ENCODE results near the gene TCIRG1. TPM values are rescaled to one million over a fixed set of nuclear protein-coding genes. Genes with fewer than 3 reads are reported as not detected.
A peak's percentile ranks its signal among the peaks of the same experiment; 100 is the strongest.

TCIRG1 gene
- total RNA-seq, 4 donors from 2014 or later: 260 to 697 (median 380) TPM

DNA sequence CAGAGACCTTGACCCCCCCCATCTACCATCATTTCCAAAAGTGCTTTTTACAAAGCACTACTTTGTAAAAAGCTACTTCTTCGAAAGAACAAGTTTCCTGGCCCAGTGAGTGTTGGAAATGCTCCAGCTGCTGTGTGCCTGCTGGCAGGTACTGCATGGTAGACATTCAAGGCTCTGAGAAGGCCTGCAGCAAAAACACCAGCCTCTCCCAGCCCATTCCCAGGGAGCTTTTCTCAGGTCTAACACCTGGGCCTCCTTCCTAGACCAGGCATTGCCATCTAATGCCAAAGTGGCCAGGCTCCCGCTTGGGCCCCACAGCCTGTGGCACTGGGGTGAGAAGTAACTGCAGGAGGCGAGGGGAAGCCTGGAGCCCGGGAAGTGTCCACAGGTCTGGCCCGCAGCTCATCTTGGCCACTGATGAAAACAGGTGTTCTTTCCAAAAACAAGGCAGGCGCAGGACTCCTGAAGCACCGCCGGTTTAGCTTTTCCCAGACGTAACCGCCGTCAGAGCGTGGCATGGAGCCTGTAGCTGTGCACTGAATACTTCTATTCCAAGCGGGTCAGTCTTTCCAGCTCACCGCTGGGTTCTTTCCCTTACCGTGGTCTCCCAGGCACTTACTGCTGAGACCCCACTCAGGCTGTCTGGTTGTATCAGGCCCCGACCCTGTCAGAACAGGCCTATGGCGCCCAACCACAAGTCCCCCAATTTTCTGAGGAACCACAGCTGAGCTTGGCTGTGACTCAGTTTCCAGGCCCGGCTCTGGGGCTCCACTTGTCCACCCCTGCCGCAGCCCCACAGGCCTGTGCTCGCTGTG, 1.2 kb upstream of the TCIRG1 start:
- Histone ChIP-seq H3K4me1 (peaks cover 17 to 50% (median 34%) of the 10 kb centered on the region in 4 donors), H3K27ac (peak overlapping the region; percentile 86 to 93 (median 90)), H3K36me3 (no peaks in the 10 kb centered on the region), H3K27me3 (no peaks in the 10 kb centered on the region), H3K4me3 (no peak overlapping the region), H3K9me3 (no peaks in the 10 kb centered on the region)
- 86% methylated on average over 18 of the region's 20 CpGs; no CpG with 5 or more reads in 1 of the 2 donors for WGBS, 2 donors (ENCODE audit: low coverage in 1 of 2)
- in situ Hi-C loops (cut with MboI; ENCODE audit: low pct_ligation_motif_present in 1 of 4, low pct_unique_long_range_greater_than_20kb in 1 of 4, low sequenced_read_pairs in 3 of 4) (no loop called here), intact Hi-C loops (cut with DNase I; ENCODE audit: low total_unique reads) (loop anchor here (10.0 kb wide), 1 partner anchor 87 kb away; the partner anchor contains the start of gene CHKA)
- TF ChIP-seq POLR2A (IDR thresholded peaks at IDR 0.05): no peak
- TF ChIP-seq EP300 (IDR thresholded peaks at IDR 0.05; ENCODE audit: low read depth): no peak
- TF ChIP-seq CTCF (IDR thresholded peaks at IDR 0.05): no peak
- TF ChIP-seq POLR2AphosphoS5 (IDR thresholded peaks at IDR 0.05): no peak
- no peak for DNase-seq

GRCh38 chr11:68038226-68038717, 553 bp upstream of the TCIRG1 start:
- TF ChIP-seq POLR2A (IDR thresholded peaks at IDR 0.05) (no peak), EP300 (IDR thresholded peaks at IDR 0.05; ENCODE audit: low read depth) (no peak), POLR2AphosphoS5 (IDR thresholded peaks at IDR 0.05) (no peak), CTCF (IDR thresholded peaks at IDR 0.05) (no peak)
- H3K27me3 ChIP-seq: no peaks in the 10 kb centered on the region
- DNase-seq: no peak
- intact Hi-C loops (cut with DNase I; ENCODE audit: low total_unique reads) (loop anchor here (10.0 kb wide), 1 partner anchor 87 kb away; the partner anchor contains the start of gene CHKA), in situ Hi-C loops (cut with MboI; ENCODE audit: low pct_ligation_motif_present in 1 of 4, low pct_unique_long_range_greater_than_20kb in 1 of 4, low sequenced_read_pairs in 3 of 4) (no loop called here)
- 37% methylated on average over 8 of the region's 13 CpGs; no CpG with 5 or more reads in 1 of the 2 donors for WGBS, 2 donors (ENCODE audit: low coverage in 1 of 2)
- H3K4me1 ChIP-seq: peaks cover 17 to 50% (median 34%) of the 10 kb centered on the region in 4 donors
- H3K4me3 ChIP-seq: peak overlapping the region; percentile 46 to 74 (median 65)
- H3K36me3 ChIP-seq: peaks cover 0 to 5% (median 0%) of the 10 kb centered on the region in 4 donors
- H3K27ac ChIP-seq: peak overlapping the region; percentile 86 to 93 (median 90)
- no peaks in the 10 kb centered on the region for H3K9me3 ChIP-seq

- DNase-seq: no peak
- TF ChIP-seq EP300 (IDR thresholded peaks at IDR 0.05; ENCODE audit: low read depth): no peak
- no peak for TF ChIP-seq POLR2A (IDR thresholded peaks at IDR 0.05)
- no peak for TF ChIP-seq POLR2AphosphoS5 (IDR thresholded peaks at IDR 0.05)
- TF ChIP-seq CTCF (IDR thresholded peaks at IDR 0.05): no peak
- intact Hi-C loops (cut with DNase I; ENCODE audit: low total_unique reads): loop anchor here (10.0 kb wide), 1 partner anchor 85 kb away; the partner anchor contains the start of gene CHKA
- Histone ChIP-seq H3K4me3 (peak overlapping the region; percentile 46 to 74 (median 65)), H3K36me3 (peaks cover 0 to 6% (median 2%) of the 10 kb centered on the region in 4 donors), H3K27ac (peak overlapping the region; percentile 86 to 93 (median 90)), H3K27me3 (no peaks in the 10 kb centered on the region), H3K4me1 (peaks cover 17 to 50% (median 34%) of the 10 kb centered on the region in 4 donors), H3K9me3 (no peaks in the 10 kb centered on the region)
- in situ Hi-C loops (cut with MboI; ENCODE audit: low pct_ligation_motif_present in 1 of 4, low pct_unique_long_range_greater_than_20kb in 1 of 4, low sequenced_read_pairs in 3 of 4): no loop called here
- 7% methylated on average over 10 of the region's 10 CpGs; no CpG with 5 or more reads in 1 of the 2 donors for WGBS, 2 donors (ENCODE audit: low coverage in 1 of 2)
Observed at GRCh38 chr11:68039526-68040086, 781 bp downstream of the TCIRG1 start.
